Bronchial epithelial cell (primary cell): Measurements from ENCODE around the gene GPATCH11. TPM values are rescaled to one million over a fixed set of nuclear protein-coding genes. Genes with fewer than 3 reads are reported as not detected.

Experiments used
- DNase-seq: peaks from one replicate; pipeline ENCODE4 v3.0.0-alpha.2; 2010; ENCODE audit warnings: low read depth
- FAIRE-seq: peaks from 2 replicates; lab custom pipeline; 2011; peaks lifted over from hg19 to GRCh38; lab: Jason Lieb, UNC
- H3K27me3 ChIP-seq: 2 replicates; pipeline ENCODE4 v1.5.1; 2011; ENCODE audit warnings: low read length; ENCODE audit not compliant: control insufficient read depth, insufficient read depth
- H3K36me3 ChIP-seq: 2 replicates; pipeline ENCODE4 v1.5.1; 2011; ENCODE audit warnings: low read length; ENCODE audit not compliant: control insufficient read depth, insufficient read depth
- H3K4me3 ChIP-seq: 2 replicates; pipeline ENCODE4 v1.5.1; 2011; ENCODE audit warnings: mild to moderate bottlenecking, low read depth, low read length, control low read depth
- CTCF ChIP-seq: IDR thresholded peaks from 2 replicates; pipeline ENCODE4 v1.5.1; 2011; ENCODE audit warnings: mild to moderate bottlenecking, moderate library complexity, low read length, control low read depth, inconsistent platforms; ENCODE audit not compliant: insufficient read depth, severe bottlenecking
- total RNA-seq: library from RNA; depleted of rRNA; stranded (reverse); fragments of >200 nt; gene quantifications from 2 replicates; pipeline ENCODE4 v1.2.1, GENCODE V29; 2014

The GPATCH11 gene
- total RNA-seq, 1 donor from 2014 or later = 3.7 TPM

GRCh38 chr2:37080689-37081088, 3.6 kb upstream of the GPATCH11 start:
- no peak overlapping the region for H3K4me3 ChIP-seq
- H3K27me3 ChIP-seq = no peaks in the 10 kb centered on the region
- FAIRE-seq = no peak
- no peak for TF ChIP-seq CTCF
- DNase-seq = no peak
- no peaks in the 10 kb centered on the region for H3K36me3 ChIP-seq

GRCh38 chr2:37084797-37085196, 479 bp downstream of the GPATCH11 start:
- DNase-seq (no peak), FAIRE-seq (no peak)
- no peak for TF ChIP-seq CTCF
- peak overlapping the region; percentile 96 for H3K4me3 ChIP-seq
- H3K36me3 ChIP-seq = no peaks in the 10 kb centered on the region
- no peaks in the 10 kb centered on the region for H3K27me3 ChIP-seq

GRCh38 chr2:37085731-37086147, 1.4 kb downstream of the GPATCH11 start:
- no peak for FAIRE-seq
- no peak for TF ChIP-seq CTCF
- Histone ChIP-seq H3K36me3 (no peaks in the 10 kb centered on the region), H3K27me3 (no peaks in the 10 kb centered on the region), H3K4me3 (no peak overlapping the region)
- peak; percentile 24 for DNase-seq

GRCh38 chr2:37090019-37090477, 5.7 kb downstream of the GPATCH11 start:
- FAIRE-seq (no peak), DNase-seq (no peak)
- TF ChIP-seq CTCF = no peak
- Histone ChIP-seq H3K4me3 (no peak overlapping the region), H3K27me3 (no peaks in the 10 kb centered on the region), H3K36me3 (peaks cover 1% of the 10 kb centered on the region)

GRCh38 chr2:37091873-37092272, 7.6 kb downstream of the GPATCH11 start:
- FAIRE-seq = no peak
- Histone ChIP-seq H3K4me3 (no peak overlapping the region), H3K27me3 (no peaks in the 10 kb centered on the region), H3K36me3 (peaks cover 2% of the 10 kb centered on the region)
- TF ChIP-seq CTCF = no peak
- no peak for DNase-seq

- no peak for DNase-seq
- peak; percentile 76 for FAIRE-seq
- no peaks in the 10 kb centered on the region for H3K27me3 ChIP-seq
- no peak overlapping the region for H3K4me3 ChIP-seq
- no peak for TF ChIP-seq CTCF
- H3K36me3 ChIP-seq = peaks cover 2% of the 10 kb centered on the region
Observed at GRCh38 chr2:37096568-37096967, 12.2 kb downstream of the GPATCH11 start.
